ENCODE measurements around the gene BATF. TPM values are rescaled to one million over a fixed set of nuclear protein-coding genes. Genes with fewer than 3 reads are reported as not detected.

BATF gene
- total RNA-seq, 1 experiment from 2014 or later: 0.69 TPM

- ChIA-PET POLR2A (interaction anchor here (0.9 kb wide), 1 partner anchor 12 kb away, joined by 3 read pairs; no protein-coding TSS in a partner anchor), CTCF (interaction anchor here (1.9 kb wide), 1 partner anchor 12 kb away, joined by 6 read pairs; no protein-coding TSS in a partner anchor), RAD21 (ENCODE audit: low non-redundant PET in 1 of 2, low total read pairs in 2 of 2, uncharacterized antibody in 2 of 2, unreplicated experiment in 2 of 2) (no interaction called here)
- Histone ChIP-seq H3K79me2 (ENCODE audit: insufficient read depth, low read length) (no peaks in the 10 kb centered on the region), H3K4me2 (ENCODE audit: low read length) (no peak overlapping the region), H3K4me1 (ENCODE audit: control insufficient read depth in 1 of 2, insufficient read depth in 2 of 2, low read length in 2 of 2) (peaks cover 2% of the 10 kb centered on the region in 2 experiments; a peak in 1 of 4 replicates), H3K9ac (ENCODE audit: low read length) (no peak overlapping the region), H3K9me2 (ENCODE audit: insufficient read depth) (no peaks in the 10 kb centered on the region), H3K9me3 (ENCODE audit: control insufficient read depth in 1 of 2, insufficient read depth in 1 of 2, low read depth in 1 of 2, low read length in 2 of 2) (no peaks in the 10 kb centered on the region), H2AFZ (ENCODE audit: low read depth, low read length, poor library complexity, severe bottlenecking) (no peak overlapping the region), H4K20me1 (ENCODE audit: insufficient read depth) (no peaks in the 10 kb centered on the region), H3K27ac (ENCODE audit: low read depth, low read length) (no peak overlapping the region), H3K27me3 (ENCODE audit: insufficient read depth, low read length) (no peaks in the 10 kb centered on the region), H3K36me3 (ENCODE audit: control insufficient read depth in 1 of 2, insufficient read depth in 2 of 2, low read length in 2 of 2) (no peaks in the 10 kb centered on the region), H3K4me3 (replicated peaks in 1 of 2; ENCODE audit: low read depth in 1 of 2, low read length in 2 of 2) (no peak overlapping the region)
- ATAC-seq: no peak
- TF ChIP-seq SIN3A (IDR thresholded peaks at IDR 0.05; ENCODE audit: low read depth) (no peak), POLR2A (IDR thresholded peaks at IDR 0.05; ENCODE audit: borderline replicate concordance, extremely low read depth, insufficient read depth, insufficient read length) (no peak), RAD21 (IDR thresholded peaks at IDR 0.05; ENCODE audit: low read depth) (no peak), ATF3 (IDR thresholded peaks at IDR 0.05) (no peak), POLR2AphosphoS5 (IDR thresholded peaks at IDR 0.05; ENCODE audit: low read depth, low read length) (no peak), SRF (IDR thresholded peaks at IDR 0.05; ENCODE audit: low read depth) (no peak), MAX (IDR thresholded peaks at IDR 0.05) (no peak)
- DNase-seq (ENCODE audit: low read depth, low spot score): no peak
- intact Hi-C loops (cut with micrococcal nuclease): no loop called here
- no TSS peak for BruUV-seq (replicated peaks)
These were observed 26.9 kb downstream of the BATF start for GRCh38 chr14:75549169-75549568.

GRCh38 chr14:75551021-75551420 lies 28.8 kb downstream of the BATF start:
- no peak overlapping the region for H3K27ac ChIP-seq (ENCODE audit: low read depth, low read length)
- H2AFZ ChIP-seq (ENCODE audit: low read depth, low read length, poor library complexity, severe bottlenecking): no peak overlapping the region
- ChIA-PET CTCF (no interaction called here), POLR2A (no interaction called here), RAD21 (ENCODE audit: low non-redundant PET in 1 of 2, low total read pairs in 2 of 2, uncharacterized antibody in 2 of 2, unreplicated experiment in 2 of 2) (no interaction called here)
- no peak overlapping the region for H3K4me2 ChIP-seq (ENCODE audit: low read length)
- BruUV-seq (replicated peaks): no TSS peak
- H3K4me1 ChIP-seq (ENCODE audit: control insufficient read depth in 1 of 2, insufficient read depth in 2 of 2, low read length in 2 of 2): peaks cover 4 to 9% of the 10 kb centered on the region in 2 experiments; a peak in 2 of 4 replicates
- no peaks in the 10 kb centered on the region for H3K36me3 ChIP-seq (ENCODE audit: control insufficient read depth in 1 of 2, insufficient read depth in 2 of 2, low read length in 2 of 2)
- H4K20me1 ChIP-seq (ENCODE audit: insufficient read depth): no peaks in the 10 kb centered on the region
- H3K79me2 ChIP-seq (ENCODE audit: insufficient read depth, low read length): no peaks in the 10 kb centered on the region
- H3K9ac ChIP-seq (ENCODE audit: low read length): no peak overlapping the region
- intact Hi-C loops (cut with micrococcal nuclease): no loop called here
- ATAC-seq: no peak
- H3K4me3 ChIP-seq (replicated peaks in 1 of 2; ENCODE audit: low read depth in 1 of 2, low read length in 2 of 2): no peak overlapping the region
- no peaks in the 10 kb centered on the region for H3K27me3 ChIP-seq (ENCODE audit: insufficient read depth, low read length)
- DNase-seq (ENCODE audit: low read depth, low spot score): no peak
- no peaks in the 10 kb centered on the region for H3K9me2 ChIP-seq (ENCODE audit: insufficient read depth)
- H3K9me3 ChIP-seq (ENCODE audit: control insufficient read depth in 1 of 2, insufficient read depth in 1 of 2, low read depth in 1 of 2, low read length in 2 of 2): no peaks in the 10 kb centered on the region
- TF ChIP-seq YY1 (IDR thresholded peaks at IDR 0.05; ENCODE audit: extremely low read depth, insufficient replicate concordance, low read depth, low read length) (no peak), EZH2phosphoT487 (IDR thresholded peaks at IDR 0.05; ENCODE audit: borderline replicate concordance) (no peak), SRF (IDR thresholded peaks at IDR 0.05; ENCODE audit: low read depth) (no peak), ELF1 (IDR thresholded peaks at IDR 0.05; ENCODE audit: borderline replicate concordance, low read depth) (no peak), CBX3 (IDR thresholded peaks at IDR 0.05; ENCODE audit: low read depth) (no peak), TCF7L2 (IDR thresholded peaks at IDR 0.05; ENCODE audit: borderline replicate concordance, extremely low read depth, insufficient read depth, insufficient read length) (no peak), ZNF274 (IDR thresholded peaks at IDR 0.05; ENCODE audit: low read depth, low read length) (no peak), POLR2A (IDR thresholded peaks at IDR 0.05; ENCODE audit: borderline replicate concordance, extremely low read depth, insufficient read depth, insufficient read length) (no peak), EGR1 (IDR thresholded peaks at IDR 0.05; ENCODE audit: low read depth) (no peak), JUND (IDR thresholded peaks at IDR 0.05) (no peak), ZFX (IDR thresholded peaks at IDR 0.05) (no peak), ATF3 (IDR thresholded peaks at IDR 0.05) (no peak), CEBPB (IDR thresholded peaks at IDR 0.05; ENCODE audit: low read depth) (no peak), FOSL1 (IDR thresholded peaks at IDR 0.05; ENCODE audit: low read depth) (no peak), REST (IDR thresholded peaks at IDR 0.05; ENCODE audit: low read depth) (no peak), SP1 (IDR thresholded peaks at IDR 0.05; ENCODE audit: low read depth) (no peak)
